HUES6 (cell line): ENCODE results near the gene KIF6.

Experiments
- H3K27ac ChIP-seq: 2 replicates; pipeline ENCODE4 v1.7.0; 2013; ENCODE audit warnings: low read depth, mild to moderate bottlenecking, low read length, inconsistent platforms
- H3K27me3 ChIP-seq: 2 replicates; pipeline ENCODE4 v1.6.1; 2013; ENCODE audit warnings: low read length; ENCODE audit not compliant: control insufficient read depth, insufficient read depth
- H3K36me3 ChIP-seq: 2 replicates; pipeline ENCODE4 v1.6.1; 2013; ENCODE audit warnings: low read length; ENCODE audit not compliant: control insufficient read depth, insufficient read depth
- H3K4me1 ChIP-seq: 2 replicates; pipeline ENCODE4 v1.6.1; 2013; ENCODE audit warnings: low read length; ENCODE audit not compliant: control insufficient read depth, insufficient read depth
- H3K4me3 ChIP-seq: 2 replicates; pipeline ENCODE4 v1.5.1; 2013; ENCODE audit warnings: low read depth, low read length
- H3K9ac ChIP-seq: one replicate; pipeline ENCODE4 v1.6.1; 2013; ENCODE audit warnings: mild to moderate bottlenecking, low read length
- H3K9me3 ChIP-seq: 2 replicates; pipeline ENCODE4 v1.6.1; 2013; ENCODE audit warnings: low read depth, low read length; ENCODE audit not compliant: control insufficient read depth, insufficient read depth

Gene KIF6

GRCh38 chr6:39430446-39430845, 294.8 kb downstream of the KIF6 start:
- Histone ChIP-seq H3K27me3 (no peaks in the 10 kb centered on the region), H3K9me3 (no peaks in the 10 kb centered on the region), H3K9ac (no peak overlapping the region), H3K4me1 (peaks cover 16% of the 10 kb centered on the region), H3K27ac (no peak overlapping the region), H3K36me3 (no peaks in the 10 kb centered on the region), H3K4me3 (no peak overlapping the region)

GRCh38 chr6:39428816-39429215, 296.4 kb downstream of the KIF6 start:
- Histone ChIP-seq H3K36me3 (no peaks in the 10 kb centered on the region), H3K27me3 (no peaks in the 10 kb centered on the region), H3K4me1 (peaks cover 16% of the 10 kb centered on the region), H3K9ac (no peak overlapping the region), H3K27ac (no peak overlapping the region), H3K9me3 (no peaks in the 10 kb centered on the region), H3K4me3 (no peak overlapping the region)

- no peak overlapping the region for H3K4me3 ChIP-seq
- H3K9me3 ChIP-seq: no peaks in the 10 kb centered on the region
- H3K4me1 ChIP-seq: peaks cover 14% of the 10 kb centered on the region; the same call in 1 of the 2 replicates
- H3K27me3 ChIP-seq: no peaks in the 10 kb centered on the region
- no peak overlapping the region for H3K9ac ChIP-seq
- H3K36me3 ChIP-seq: no peaks in the 10 kb centered on the region
- H3K27ac ChIP-seq: no peak overlapping the region
Measured at GRCh38 chr6:39428152-39428551, 297.1 kb downstream of the KIF6 start.

- Histone ChIP-seq H3K27ac (no peak overlapping the region), H3K4me3 (no peak overlapping the region), H3K27me3 (no peaks in the 10 kb centered on the region), H3K9ac (no peak overlapping the region), H3K4me1 (0 out of 2 replicates have a peak, but pooled peaks cover 6% of the 10 kb centered on the region), H3K36me3 (no peaks in the 10 kb centered on the region), H3K9me3 (no peaks in the 10 kb centered on the region)
Measured at GRCh38 chr6:39426073-39426456, 299.1 kb downstream of the KIF6 start.

GRCh38 chr6:39425346-39426072, 299.7 kb downstream of the KIF6 start:
- no peaks in the 10 kb centered on the region for H3K9me3 ChIP-seq
- H3K36me3 ChIP-seq: no peaks in the 10 kb centered on the region
- H3K4me3 ChIP-seq: no peak overlapping the region
- no peak overlapping the region for H3K9ac ChIP-seq
- no peak overlapping the region for H3K27ac ChIP-seq
- no peaks in the 10 kb centered on the region for H3K27me3 ChIP-seq
- 0 out of 2 replicates have a peak, but pooled peaks cover 4% of the 10 kb centered on the region for H3K4me1 ChIP-seq

- no peaks in the 10 kb centered on the region for H3K9me3 ChIP-seq
- no peaks in the 10 kb centered on the region for H3K36me3 ChIP-seq
- H3K27ac ChIP-seq: no peak overlapping the region
- H3K9ac ChIP-seq: no peak overlapping the region
- no peak overlapping the region for H3K4me3 ChIP-seq
- H3K27me3 ChIP-seq: no peaks in the 10 kb centered on the region
- 0 out of 2 replicates have a peak, but pooled peaks cover 4% of the 10 kb centered on the region for H3K4me1 ChIP-seq
Measured at GRCh38 chr6:39424831-39425230, 300.4 kb downstream of the KIF6 start.

- Histone ChIP-seq H3K36me3 (no peaks in the 10 kb centered on the region), H3K4me1 (peaks cover 5% of the 10 kb centered on the region; the same call in 1 of the 2 replicates), H3K9me3 (no peaks in the 10 kb centered on the region), H3K27me3 (no peaks in the 10 kb centered on the region), H3K27ac (no peak overlapping the region), H3K9ac (no peak overlapping the region), H3K4me3 (no peak overlapping the region)
Measured at GRCh38 chr6:39422238-39422637, 303.0 kb downstream of the KIF6 start.

- no peaks in the 10 kb centered on the region for H3K36me3 ChIP-seq
- H3K27me3 ChIP-seq: no peaks in the 10 kb centered on the region
- no peak overlapping the region for H3K4me3 ChIP-seq
- no peaks in the 10 kb centered on the region for H3K9me3 ChIP-seq
- H3K9ac ChIP-seq: no peak overlapping the region
- no peak overlapping the region for H3K27ac ChIP-seq
- peaks cover 9% of the 10 kb centered on the region; the same call in 1 of the 2 replicates for H3K4me1 ChIP-seq
Measured at GRCh38 chr6:39421383-39422225, 303.6 kb downstream of the KIF6 start.

GRCh38 chr6:39420300-39421265, 304.6 kb downstream of the KIF6 start:
- Histone ChIP-seq H3K27ac (no peak overlapping the region), H3K4me3 (no peak overlapping the region)

GRCh38 chr6:39419607-39420006, 305.6 kb downstream of the KIF6 start:
- no peak overlapping the region for H3K27ac ChIP-seq
- H3K9me3 ChIP-seq: no peaks in the 10 kb centered on the region
- no peak overlapping the region for H3K9ac ChIP-seq
- no peaks in the 10 kb centered on the region for H3K36me3 ChIP-seq
- peaks cover 11% of the 10 kb centered on the region for H3K4me1 ChIP-seq
- H3K4me3 ChIP-seq: no peak overlapping the region
- no peaks in the 10 kb centered on the region for H3K27me3 ChIP-seq

More at GRCh38 chr6:39420300-39421265, 304.6 kb downstream of the KIF6 start:
- Histone ChIP-seq H3K9me3 (no peaks in the 10 kb centered on the region), H3K36me3 (no peaks in the 10 kb centered on the region), H3K4me1 (peaks cover 11% of the 10 kb centered on the region), H3K27me3 (no peaks in the 10 kb centered on the region), H3K9ac (no peak overlapping the region)
